Measurements from ENCODE around the gene PRSS50.

DNA sequence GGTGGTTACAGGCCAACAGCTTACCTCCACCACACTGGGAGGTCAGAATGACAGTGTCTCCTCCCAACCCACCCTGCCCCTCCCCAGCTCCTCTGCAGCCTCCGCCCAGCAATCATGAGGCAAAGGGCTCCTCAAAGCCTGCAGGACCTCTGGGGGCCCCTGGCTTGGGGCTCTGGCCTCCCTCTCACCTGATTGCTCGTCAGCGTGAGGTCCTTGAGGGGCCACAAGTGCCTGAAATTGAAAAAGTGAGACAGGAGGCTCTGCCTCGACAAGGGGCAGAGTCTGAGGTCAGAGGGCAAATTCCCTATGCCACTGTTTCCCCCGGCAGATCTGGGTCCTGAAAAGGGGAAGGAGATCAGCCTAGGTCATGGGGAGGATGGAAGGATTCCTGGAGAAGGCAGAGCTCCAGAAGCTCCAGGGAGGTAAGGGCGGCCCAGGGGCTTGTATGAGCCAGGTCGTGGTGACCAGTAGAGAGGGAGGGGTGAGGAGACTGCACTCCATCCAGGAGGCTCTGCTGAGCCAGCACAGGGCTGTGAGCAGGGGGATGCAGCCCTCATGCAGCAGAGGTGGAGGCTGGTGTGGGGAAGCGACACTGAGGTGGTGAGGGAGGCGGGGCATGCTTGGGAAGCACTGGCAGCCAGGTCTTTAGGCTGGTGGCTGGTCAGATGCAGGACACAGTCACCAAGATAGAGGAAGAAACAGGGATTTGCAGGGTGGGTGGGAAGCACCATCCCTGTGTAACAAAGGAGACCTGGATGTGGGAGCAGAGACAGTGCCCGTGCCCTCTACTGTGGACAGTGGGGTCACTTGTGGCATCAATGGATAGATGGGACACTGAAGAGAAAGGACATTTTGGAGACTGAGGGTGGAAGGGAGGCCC lies 44.3 kb downstream of the PRSS50 start:
- no peak for TF ChIP-seq POLR2A (IDR thresholded peaks at IDR 0.05)
- TF ChIP-seq, protein P1, sequence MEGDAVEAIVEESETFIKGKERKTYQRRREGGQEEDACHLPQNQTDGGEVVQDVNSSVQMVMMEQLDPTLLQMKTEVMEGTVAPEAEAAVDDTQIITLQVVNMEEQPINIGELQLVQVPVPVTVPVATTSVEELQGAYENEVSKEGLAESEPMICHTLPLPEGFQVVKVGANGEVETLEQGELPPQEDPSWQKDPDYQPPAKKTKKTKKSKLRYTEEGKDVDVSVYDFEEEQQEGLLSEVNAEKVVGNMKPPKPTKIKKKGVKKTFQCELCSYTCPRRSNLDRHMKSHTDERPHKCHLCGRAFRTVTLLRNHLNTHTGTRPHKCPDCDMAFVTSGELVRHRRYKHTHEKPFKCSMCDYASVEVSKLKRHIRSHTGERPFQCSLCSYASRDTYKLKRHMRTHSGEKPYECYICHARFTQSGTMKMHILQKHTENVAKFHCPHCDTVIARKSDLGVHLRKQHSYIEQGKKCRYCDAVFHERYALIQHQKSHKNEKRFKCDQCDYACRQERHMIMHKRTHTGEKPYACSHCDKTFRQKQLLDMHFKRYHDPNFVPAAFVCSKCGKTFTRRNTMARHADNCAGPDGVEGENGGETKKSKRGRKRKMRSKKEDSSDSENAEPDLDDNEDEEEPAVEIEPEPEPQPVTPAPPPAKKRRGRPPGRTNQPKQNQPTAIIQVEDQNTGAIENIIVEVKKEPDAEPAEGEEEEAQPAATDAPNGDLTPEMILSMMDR (IDR thresholded peaks at IDR 0.05) = no peak

Measured in uterus (tissue), 2 donors.